KMS-11 (cell line): ENCODE results near the gene IKZF4.

Source experiments
- H2AFZ ChIP-seq: fragments of 200-600 bp; sonication (generic); 2 replicates; pipeline ENCODE4 v1.6.1; 2016; ENCODE audit warnings: antibody characterized with exemption, mixed run types, low read depth
- H3K27ac ChIP-seq: fragments of 200-600 bp; sonication (generic); 2 replicates; pipeline ENCODE4 v1.6.1; 2016; ENCODE audit warnings: mild to moderate bottlenecking, mixed run types
- H3K27me3 ChIP-seq: fragments of 200-600 bp; sonication (generic); 2 replicates; pipeline ENCODE4 v1.6.1; 2017; ENCODE audit warnings: mild to moderate bottlenecking, low read depth, mixed run types, moderate library complexity; ENCODE audit not compliant: insufficient read depth
- H3K36me3 ChIP-seq: fragments of 200-600 bp; sonication (generic); 2 replicates; pipeline ENCODE4 v1.6.1; 2017; ENCODE audit warnings: mild to moderate bottlenecking, mixed run types; ENCODE audit not compliant: insufficient read depth
- H3K4me1 ChIP-seq: fragments of 200-600 bp; sonication (generic); 2 replicates; pipeline ENCODE4 v1.6.1; 2016; ENCODE audit warnings: mild to moderate bottlenecking, low read depth, mixed run types; ENCODE audit not compliant: poor library complexity, severe bottlenecking
- H3K4me2 ChIP-seq: fragments of 200-600 bp; sonication (generic); 2 replicates; pipeline ENCODE4 v1.7.0; 2016; ENCODE audit warnings: mild to moderate bottlenecking, mixed run types
- H3K4me3 ChIP-seq: fragments of 200-600 bp; sonication (generic); IDR thresholded peaks from 2 replicates; pipeline ENCODE4 v1.6.1; 2017; ENCODE audit warnings: low read depth, low read length, mixed read lengths; ENCODE audit not compliant: insufficient read depth
- H3K79me2 ChIP-seq: fragments of 200-600 bp; sonication (generic); 2 replicates; pipeline ENCODE4 v1.6.1; 2016; ENCODE audit warnings: low read depth, mixed run types; ENCODE audit not compliant: insufficient read depth
- H3K9ac ChIP-seq: fragments of 200-600 bp; sonication (generic); 2 replicates; pipeline ENCODE4 v1.6.1; 2016; ENCODE audit warnings: mild to moderate bottlenecking, mixed run types
- H4K20me1 ChIP-seq: fragments of 200-600 bp; sonication (generic); 2 replicates; pipeline ENCODE4 v1.6.1; 2016; ENCODE audit warnings: mild to moderate bottlenecking, mixed run types; ENCODE audit not compliant: insufficient read depth
- TF ChIP-seq, protein P1 (sequence below): fragments of 200-600 bp; sonication (generic); conservative IDR thresholded peaks from 2 replicates; pipeline ENCODE4 v1.6.1; 2017; ENCODE audit warnings: low read depth, mild to moderate bottlenecking, antibody characterized with exemption, low read length, moderate library complexity, mixed read lengths

Gene IKZF4

GRCh38 chr12:56020423-56021184 is at the start of gene IKZF4:
Gene IKZF4 (plus strand): TSS chr12:56021043. CDS start chr12:56021494, 451 bp downstream.
- Histone ChIP-seq H3K4me2 (no peak within 1 kb of the TSS), H3K4me1 (no peaks in the 10 kb centered on the region), H3K79me2 (no peaks in the 10 kb centered on the region), H3K4me3 (no peak within 1 kb of the TSS), H3K27ac (no peak within 1 kb of the TSS), H3K9ac (no peak within 1 kb of the TSS), H2AFZ (no peak within 1 kb of the TSS), H4K20me1 (no peaks in the 10 kb centered on the region), H3K36me3 (no peaks in the 10 kb centered on the region), H3K27me3 (no peaks in the 10 kb centered on the region)
- TF ChIP-seq, protein P1, sequence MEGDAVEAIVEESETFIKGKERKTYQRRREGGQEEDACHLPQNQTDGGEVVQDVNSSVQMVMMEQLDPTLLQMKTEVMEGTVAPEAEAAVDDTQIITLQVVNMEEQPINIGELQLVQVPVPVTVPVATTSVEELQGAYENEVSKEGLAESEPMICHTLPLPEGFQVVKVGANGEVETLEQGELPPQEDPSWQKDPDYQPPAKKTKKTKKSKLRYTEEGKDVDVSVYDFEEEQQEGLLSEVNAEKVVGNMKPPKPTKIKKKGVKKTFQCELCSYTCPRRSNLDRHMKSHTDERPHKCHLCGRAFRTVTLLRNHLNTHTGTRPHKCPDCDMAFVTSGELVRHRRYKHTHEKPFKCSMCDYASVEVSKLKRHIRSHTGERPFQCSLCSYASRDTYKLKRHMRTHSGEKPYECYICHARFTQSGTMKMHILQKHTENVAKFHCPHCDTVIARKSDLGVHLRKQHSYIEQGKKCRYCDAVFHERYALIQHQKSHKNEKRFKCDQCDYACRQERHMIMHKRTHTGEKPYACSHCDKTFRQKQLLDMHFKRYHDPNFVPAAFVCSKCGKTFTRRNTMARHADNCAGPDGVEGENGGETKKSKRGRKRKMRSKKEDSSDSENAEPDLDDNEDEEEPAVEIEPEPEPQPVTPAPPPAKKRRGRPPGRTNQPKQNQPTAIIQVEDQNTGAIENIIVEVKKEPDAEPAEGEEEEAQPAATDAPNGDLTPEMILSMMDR, result no peak

GRCh38 chr12:55972042-55972441 is 48.8 kb upstream of the IKZF4 start:
- Histone ChIP-seq H3K9ac (no peak overlapping the region), H2AFZ (no peak overlapping the region), H3K79me2 (peaks cover 44% of the 10 kb centered on the region), H3K4me1 (peaks cover 32% of the 10 kb centered on the region), H3K36me3 (no peaks in the 10 kb centered on the region), H4K20me1 (no peaks in the 10 kb centered on the region), H3K4me3 (no peak overlapping the region), H3K4me2 (peak overlapping the region; percentile 66; the same call in 1 of the 2 replicates), H3K27ac (peak overlapping the region; percentile 35; the same call in 1 of the 2 replicates), H3K27me3 (no peaks in the 10 kb centered on the region)
- TF ChIP-seq, protein P1, result no peak

GRCh38 chr12:55972456-55972855 is 48.4 kb upstream of the IKZF4 start:
- Histone ChIP-seq H3K4me3 (no peak overlapping the region), H4K20me1 (no peaks in the 10 kb centered on the region), H2AFZ (peak overlapping the region; percentile 68; the same call in 1 of the 2 replicates), H3K27ac (peak overlapping the region; percentile 35; the same call in 1 of the 2 replicates), H3K27me3 (no peaks in the 10 kb centered on the region), H3K4me2 (peak overlapping the region; percentile 66), H3K4me1 (peaks cover 28% of the 10 kb centered on the region), H3K79me2 (peaks cover 44% of the 10 kb centered on the region), H3K36me3 (no peaks in the 10 kb centered on the region), H3K9ac (peak overlapping the region; percentile 20; the same call in 1 of the 2 replicates)
- TF ChIP-seq, protein P1, result no peak

DNA sequence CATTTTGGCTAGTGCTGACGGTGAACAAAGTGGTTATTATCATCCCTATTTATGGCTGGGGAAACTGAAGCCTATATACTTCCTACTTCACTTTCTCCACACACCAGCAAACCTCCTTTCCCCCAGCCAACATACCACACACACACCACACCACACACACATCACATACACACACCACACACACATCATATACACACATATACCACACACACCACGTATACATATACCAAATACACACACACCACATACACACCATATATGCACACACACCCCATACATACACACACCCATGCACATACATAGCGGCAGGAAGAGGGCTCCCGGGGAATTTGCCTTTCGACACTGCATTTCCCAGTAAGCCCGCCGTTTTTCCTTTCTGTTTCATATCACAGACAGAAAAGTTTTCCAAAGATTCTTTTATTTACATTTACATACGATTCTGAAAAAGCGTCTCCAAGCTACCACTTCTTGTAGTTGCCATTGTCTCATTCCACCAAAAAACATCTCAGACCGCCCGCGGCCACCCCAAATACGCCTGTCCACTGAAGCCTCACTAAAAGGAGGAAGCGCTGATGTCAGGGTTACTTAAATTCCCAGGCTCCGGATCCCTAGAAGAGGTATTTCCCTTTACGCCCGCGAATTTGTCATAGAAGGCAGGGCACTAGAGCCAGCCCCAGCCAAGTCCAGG is 47.8 kb upstream of the IKZF4 start:
- no peaks in the 10 kb centered on the region for H3K27me3 ChIP-seq
- H3K27ac ChIP-seq, result peak overlapping the region; percentile 35
- H3K4me3 ChIP-seq, result peak overlapping the region; percentile 30

More for the DNA sequence above, 47.8 kb upstream of the IKZF4 start:
- peak overlapping the region; percentile 66 for H3K4me2 ChIP-seq
- H3K79me2 ChIP-seq, result peaks cover 40% of the 10 kb centered on the region
- peak overlapping the region; percentile 20; the same call in 1 of the 2 replicates for H3K9ac ChIP-seq
- no peaks in the 10 kb centered on the region for H3K36me3 ChIP-seq
- peak overlapping the region; percentile 68 for H2AFZ ChIP-seq
- TF ChIP-seq, protein P1, result no peak
- peaks cover 22% of the 10 kb centered on the region for H3K4me1 ChIP-seq
- H4K20me1 ChIP-seq, result no peaks in the 10 kb centered on the region
